Measurements from ENCODE around the gene WDR93.

DNA sequence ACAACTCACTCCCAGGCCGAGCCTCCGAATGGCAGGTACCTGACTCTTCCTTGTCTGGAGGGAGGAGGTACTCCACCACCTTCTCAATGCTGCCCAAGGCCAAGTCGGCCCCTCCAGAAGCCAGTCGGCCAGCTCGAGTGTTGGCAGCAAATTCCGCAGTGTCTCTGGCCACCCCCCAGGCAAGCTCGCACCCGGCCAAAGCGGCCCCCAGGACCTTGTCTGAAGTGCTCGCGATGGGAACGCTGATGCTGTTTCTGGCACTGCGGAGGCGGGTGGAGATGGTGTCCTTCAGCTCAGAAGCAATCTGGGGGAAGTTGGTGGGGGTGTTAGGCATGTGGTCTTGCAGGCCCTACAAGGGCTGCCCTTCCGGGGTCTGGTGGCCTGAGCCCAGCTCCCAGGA is 20.7 kb upstream of the WDR93 start:
- TF ChIP-seq EGR1 (IDR thresholded peaks at IDR 0.05) (no peak), ZBTB7A (IDR thresholded peaks at IDR 0.05; ENCODE audit: low read depth) (no peak)
